AG04449 (cell line): ENCODE results near the gene PPP1R36.

Experiments
- CTCF ChIA-PET: fragments of 350-600 bp; formaldehyde crosslinking; extraction: SDS; loops from one replicate; lab custom pipeline; 2021; ENCODE audit warnings: antibody characterized with exemption; lab: Yijun Ruan, JAX
- POLR2A ChIA-PET: fragments of 400-600, 350-600 bp; formaldehyde crosslinking; extraction: SDS; loops from one replicate; lab custom pipeline; 2020; ENCODE audit warnings: antibody characterized with exemption, inconsistent platforms; lab: Yijun Ruan, JAX
- DNase-seq: peaks from one replicate; pipeline ENCODE4 v3.0.0-alpha.2; 2010; ENCODE audit warnings: low read depth, low spot score
- H3K4me3 ChIP-seq: 2 replicates; pipeline ENCODE4 v1.5.1; 2011; ENCODE audit warnings: low read depth, mild to moderate bottlenecking, control low read depth, low read length
- TF ChIP-seq, protein P1 (sequence below): IDR thresholded peaks from one replicate; pipeline ENCODE4 v1.5.1; 2011; ENCODE audit warnings: mild to moderate bottlenecking, moderate library complexity, low read length, control low read depth, inconsistent platforms; ENCODE audit not compliant: insufficient read depth; ENCODE audit errors: missing control alignments

The PPP1R36 gene

DNA sequence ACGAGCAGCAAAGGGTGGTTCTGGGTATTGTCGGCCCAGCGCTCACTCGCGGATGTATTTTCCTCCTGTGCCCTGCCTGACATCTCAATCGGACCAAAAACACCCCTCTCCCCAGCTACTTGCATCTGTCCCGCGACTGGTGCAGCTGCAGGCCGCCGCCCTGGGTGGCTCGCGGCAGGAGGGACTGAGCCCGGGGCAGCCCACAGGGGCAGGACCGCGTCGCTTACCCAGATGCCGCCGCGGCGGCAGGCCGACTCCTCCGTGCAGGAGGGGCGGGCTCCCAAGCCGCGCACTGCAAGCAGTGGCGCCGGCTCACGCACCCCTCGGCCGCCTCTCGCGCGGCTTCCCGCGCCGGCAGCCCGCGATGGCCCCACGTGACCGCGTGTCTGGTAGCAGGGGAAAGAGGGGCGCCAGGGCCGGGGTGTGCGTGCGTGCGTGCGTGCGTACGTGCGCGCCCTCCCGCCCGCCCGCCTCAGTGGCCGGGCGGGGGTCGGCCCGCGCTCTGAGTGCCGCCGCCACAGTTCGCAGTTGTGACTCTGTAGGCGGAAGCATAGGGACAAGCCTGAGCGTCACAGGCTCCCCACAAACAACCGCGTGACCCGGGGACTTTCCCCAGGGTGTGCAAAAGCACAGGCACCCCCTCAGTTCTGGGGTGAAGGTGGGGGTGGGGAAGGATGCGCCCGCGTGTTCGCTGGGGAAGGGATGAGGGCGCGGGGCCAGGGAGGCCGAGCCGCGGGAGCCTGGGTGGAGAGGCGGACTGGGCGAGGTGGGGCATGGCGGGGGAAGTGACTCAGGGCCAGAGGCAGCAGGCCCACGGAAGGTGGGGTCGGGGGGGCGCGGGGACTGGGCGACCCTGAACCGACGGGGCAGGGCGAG, 46.1 kb upstream of the PPP1R36 start, which contains the start of gene ZBTB25:
Gene ZBTB25 (minus strand): TSS at position 405 of the 876 bp plus-strand sequence. CDS start 13,305 bp downstream, outside the sequence.
- POLR2A ChIA-PET: interaction anchor here (0.5 to 2.4 kb wide), 13 partner anchors 11 to 655 kb away, joined by 3 to 17 read pairs (median 5); partner anchors contain the start of genes HSPA2 and MTHFD1
- peak; percentile 58 for DNase-seq
- TF ChIP-seq, protein P1, sequence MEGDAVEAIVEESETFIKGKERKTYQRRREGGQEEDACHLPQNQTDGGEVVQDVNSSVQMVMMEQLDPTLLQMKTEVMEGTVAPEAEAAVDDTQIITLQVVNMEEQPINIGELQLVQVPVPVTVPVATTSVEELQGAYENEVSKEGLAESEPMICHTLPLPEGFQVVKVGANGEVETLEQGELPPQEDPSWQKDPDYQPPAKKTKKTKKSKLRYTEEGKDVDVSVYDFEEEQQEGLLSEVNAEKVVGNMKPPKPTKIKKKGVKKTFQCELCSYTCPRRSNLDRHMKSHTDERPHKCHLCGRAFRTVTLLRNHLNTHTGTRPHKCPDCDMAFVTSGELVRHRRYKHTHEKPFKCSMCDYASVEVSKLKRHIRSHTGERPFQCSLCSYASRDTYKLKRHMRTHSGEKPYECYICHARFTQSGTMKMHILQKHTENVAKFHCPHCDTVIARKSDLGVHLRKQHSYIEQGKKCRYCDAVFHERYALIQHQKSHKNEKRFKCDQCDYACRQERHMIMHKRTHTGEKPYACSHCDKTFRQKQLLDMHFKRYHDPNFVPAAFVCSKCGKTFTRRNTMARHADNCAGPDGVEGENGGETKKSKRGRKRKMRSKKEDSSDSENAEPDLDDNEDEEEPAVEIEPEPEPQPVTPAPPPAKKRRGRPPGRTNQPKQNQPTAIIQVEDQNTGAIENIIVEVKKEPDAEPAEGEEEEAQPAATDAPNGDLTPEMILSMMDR: no peak
- CTCF ChIA-PET: interaction anchor here (1.0 to 2.8 kb wide), 6 partner anchors 10 to 160 kb away, joined by 3 to 16 read pairs (median 5); partner anchors contain the start of gene HSPA2
- peak within 1 kb of the TSS; percentile 86 for H3K4me3 ChIP-seq

DNA sequence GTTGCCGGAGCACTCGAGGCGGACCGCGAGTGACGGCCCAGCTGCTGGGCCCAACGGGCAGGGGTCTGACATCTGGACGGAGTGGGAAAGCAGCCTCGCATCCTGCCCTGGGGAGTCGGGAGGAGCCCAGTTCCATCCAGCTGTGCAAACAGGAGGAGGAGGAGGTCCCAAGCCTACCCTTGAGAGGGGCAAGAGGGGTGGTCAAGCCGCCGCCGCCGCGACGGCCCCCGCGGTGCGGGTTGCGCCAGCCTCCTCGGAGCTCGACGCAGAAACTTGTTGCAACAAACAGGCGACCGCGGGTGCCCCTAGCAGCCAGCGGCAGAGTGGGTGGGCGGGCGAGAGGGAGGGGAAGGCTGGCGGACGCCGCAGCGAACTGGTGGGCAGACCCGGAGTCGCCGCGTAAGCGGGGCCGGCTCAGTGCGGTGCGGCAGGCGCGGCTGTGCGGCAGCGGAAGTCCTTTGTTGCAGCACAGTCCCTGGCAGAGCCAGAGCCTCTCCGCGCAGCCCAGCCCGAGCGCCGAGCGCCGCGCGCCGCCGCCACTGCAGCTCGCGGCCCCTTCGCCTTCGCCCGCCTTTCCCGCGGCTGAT, 45.4 kb upstream of the PPP1R36 start, which contains the start of gene ZBTB1:
Gene ZBTB1 (plus strand): TSS at position 461 of the 587 bp plus-strand sequence. CDS start 16,735 bp downstream, outside the sequence.
- H3K4me3 ChIP-seq: peak within 1 kb of the TSS; percentile 86
- ChIA-PET POLR2A (interaction anchor here (0.7 to 2.3 kb wide), 12 partner anchors 10 to 166 kb away, joined by 3 to 17 read pairs (median 4); partner anchors contain the start of genes HSPA2 and MTHFD1), CTCF (interaction anchor here (1.1 to 1.2 kb wide), 3 partner anchors 17 to 132 kb away, joined by 3 to 6 read pairs (median 4); partner anchors contain the start of gene HSPA2)
- no peak for DNase-seq
- TF ChIP-seq, protein P1: no peak

GRCh38 chr14:64504897-64505794, 44.6 kb upstream of the PPP1R36 start:
- TF ChIP-seq, protein P1: no peak

DNA sequence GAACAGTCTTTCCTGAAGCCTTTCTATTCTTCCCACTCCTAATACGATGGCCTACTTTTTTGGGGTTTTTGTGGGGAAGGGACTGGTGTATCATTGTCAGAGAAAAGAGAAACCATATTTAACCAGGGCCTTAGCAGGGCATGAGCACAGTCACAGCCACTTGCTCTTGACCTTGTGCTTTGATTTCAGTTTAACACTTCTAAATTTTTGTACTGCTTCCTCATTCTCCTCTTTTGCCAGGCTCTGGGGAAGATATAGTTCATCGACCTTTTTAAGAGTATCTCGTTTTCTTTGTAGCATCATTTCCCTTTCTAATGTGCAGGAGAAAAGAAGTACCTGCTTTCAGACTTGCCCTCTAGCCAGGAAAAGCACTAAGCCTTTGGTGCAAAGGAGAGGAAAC, 43.0 kb upstream of the PPP1R36 start:
- POLR2A ChIA-PET: no interaction called here
- H3K4me3 ChIP-seq: peak overlapping the region; percentile 45
- TF ChIP-seq, protein P1: no peak
- no peak for DNase-seq
- CTCF ChIA-PET: no interaction called here

More at GRCh38 chr14:64504897-64505794, 44.6 kb upstream of the PPP1R36 start:
- peak overlapping the region; percentile 86 for H3K4me3 ChIP-seq
- no peak for DNase-seq
- ChIA-PET CTCF (interaction anchor here (0.9 to 1.2 kb wide), 4 partner anchors 17 to 161 kb away, joined by 3 to 6 read pairs (median 4); partner anchors contain the start of gene HSPA2), POLR2A (interaction anchor here (0.7 to 2.3 kb wide), 13 partner anchors 8 to 166 kb away, joined by 3 to 17 read pairs (median 4); partner anchors contain the start of genes HSPA2 and MTHFD1)

DNA sequence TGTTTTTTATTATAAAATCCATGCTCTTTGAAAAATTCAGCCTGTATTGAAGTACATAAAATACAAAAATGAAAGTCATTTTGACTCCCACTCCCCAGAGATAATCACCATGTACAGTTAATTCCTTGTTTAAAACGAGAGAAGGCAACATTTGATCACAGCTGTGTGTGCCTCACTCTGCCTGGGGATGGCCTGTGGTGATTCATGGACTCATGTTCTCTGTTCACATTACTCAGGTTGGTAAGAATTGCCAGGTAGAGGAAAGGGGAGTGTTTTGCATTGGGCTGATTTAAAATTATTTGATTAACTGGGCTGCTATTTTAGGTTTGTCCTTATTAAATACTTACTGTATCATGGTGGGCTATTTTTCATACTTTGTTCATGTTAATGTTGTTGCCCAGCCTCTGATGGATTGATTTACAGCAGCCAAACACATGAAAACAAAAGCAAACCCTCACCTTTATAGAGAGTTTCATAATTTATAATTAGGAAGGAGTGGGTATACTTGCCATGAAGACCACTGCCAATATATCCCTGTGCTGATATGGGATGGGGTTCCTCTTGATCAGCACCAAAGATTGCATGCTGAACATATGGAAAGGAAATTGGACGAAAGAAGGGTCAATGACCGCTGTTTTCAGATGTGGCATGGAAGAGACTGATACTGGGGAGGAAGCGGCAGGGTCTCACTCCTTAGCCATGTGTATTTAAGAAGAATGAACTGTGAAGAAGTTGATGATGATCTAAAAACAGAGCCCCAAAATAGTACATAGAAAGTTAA, 42.2 kb upstream of the PPP1R36 start:
- DNase-seq: no peak
- CTCF ChIA-PET: interaction anchor here (3.4 to 5.9 kb wide), 3 partner anchors 9 to 165 kb away, joined by 10 to 83 read pairs (median 26); no protein-coding TSS in a partner anchor
- H3K4me3 ChIP-seq: peak overlapping the region; percentile 19
- POLR2A ChIA-PET: no interaction called here
- TF ChIP-seq, protein P1: no peak
